Skin of body (tissue), 3 donors: ENCODE data around the gene SURF1. TPM values are rescaled to one million over a fixed set of nuclear protein-coding genes. Genes with fewer than 3 reads are reported as not detected.
"Not testable (repeated sequence)": the region's sequence is repeated elsewhere in the genome, so short reads cannot be mapped to it uniquely, and the experiment has no call there.

Experiments used
- DNase-seq: peaks from one replicate; lab custom pipeline; 2025; lab: John Stamatoyannopoulos, UW
- small RNA-seq: library from RNA; depleted of rRNA; stranded (forward); fragments of <200 nt; gene quantifications from one replicate; pipeline ENCODE3, GENCODE V24; 2014; ENCODE audit warnings: low replicate concordance
- total RNA-seq: library from RNA; depleted of rRNA; stranded (reverse); fragments of >200 nt; gene quantifications from one replicate; pipeline ENCODE4 v1.2.3, GENCODE V29; 2014

The SURF1 gene
- total RNA-seq, 1 donor from 2014 or later, result 15.0 TPM

DNA sequence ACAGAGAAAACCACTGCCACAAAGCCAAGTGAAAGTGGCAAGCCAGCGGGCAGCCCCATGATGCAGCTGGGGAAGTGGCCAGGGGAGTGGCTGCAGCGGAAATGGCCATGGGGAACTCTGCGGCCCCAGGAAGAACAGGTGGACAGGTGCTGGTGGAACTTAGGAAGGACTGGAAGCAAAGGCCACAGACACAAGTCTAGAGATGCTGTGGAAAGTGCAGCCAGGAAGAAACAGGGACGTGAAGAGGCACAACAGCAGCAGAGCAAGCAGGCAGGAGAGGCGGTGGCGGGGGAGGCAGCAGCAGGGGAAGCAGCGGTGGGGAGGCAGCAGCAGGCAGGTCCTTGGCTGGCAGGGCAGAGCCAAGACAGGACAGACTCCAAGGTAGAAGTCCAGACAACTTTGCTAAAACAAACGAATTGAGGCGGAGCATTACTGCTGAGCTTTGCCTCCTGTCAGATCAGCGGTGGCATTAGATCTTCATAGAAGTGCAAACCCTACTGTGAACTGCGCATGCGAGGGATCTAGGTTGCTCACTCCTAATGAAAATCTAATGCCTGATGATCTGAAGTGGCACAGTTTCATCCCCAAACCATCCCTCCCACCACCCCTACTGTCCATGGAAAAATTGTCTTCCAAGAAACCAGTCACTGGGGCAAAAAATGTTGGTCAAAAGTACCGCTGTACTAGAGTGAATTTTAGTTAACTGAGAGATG is 32.1 kb downstream of the SURF1 start:
- DNase-seq, result no peak

DNA sequence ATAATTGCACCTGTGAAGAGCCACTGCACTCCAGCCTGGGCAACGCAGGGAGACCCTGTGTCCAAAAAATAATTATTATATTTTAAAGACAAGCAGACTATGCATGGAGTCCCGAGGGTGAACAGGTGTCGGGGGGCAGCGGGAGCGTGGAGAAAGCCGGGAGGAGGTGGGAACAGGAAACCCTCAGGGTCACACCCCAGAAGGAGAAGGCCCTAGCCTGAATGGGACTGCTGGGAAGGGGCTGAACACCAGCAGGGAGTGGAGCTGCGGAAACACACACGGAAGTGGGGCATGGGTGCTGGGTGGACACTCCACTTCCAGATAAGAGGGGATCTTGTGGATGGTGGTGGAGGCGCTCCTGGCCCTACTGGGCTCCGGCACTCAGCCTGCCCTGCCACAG is 33.1 kb downstream of the SURF1 start:
- DNase-seq, result no peak

DNA sequence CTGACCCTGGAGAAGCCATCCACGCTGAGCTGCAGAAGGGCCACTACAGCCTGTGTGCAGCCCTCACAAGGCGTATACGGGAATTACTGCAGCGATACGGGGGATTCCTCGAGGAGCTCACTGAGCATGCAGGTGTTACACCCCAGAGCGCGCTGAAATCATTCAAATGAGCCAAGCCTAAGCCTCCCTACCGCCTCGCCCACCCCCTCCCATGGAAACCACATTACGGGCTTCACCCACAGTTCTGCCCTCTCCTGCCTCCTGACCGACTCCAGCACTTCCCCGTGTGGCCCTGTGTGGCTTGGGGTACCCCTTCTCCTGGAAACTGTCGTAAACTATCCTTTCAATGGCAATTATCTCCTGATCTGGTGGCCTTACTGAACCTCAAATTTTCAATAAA is 33.6 kb downstream of the SURF1 start:
- DNase-seq, result no peak

DNA sequence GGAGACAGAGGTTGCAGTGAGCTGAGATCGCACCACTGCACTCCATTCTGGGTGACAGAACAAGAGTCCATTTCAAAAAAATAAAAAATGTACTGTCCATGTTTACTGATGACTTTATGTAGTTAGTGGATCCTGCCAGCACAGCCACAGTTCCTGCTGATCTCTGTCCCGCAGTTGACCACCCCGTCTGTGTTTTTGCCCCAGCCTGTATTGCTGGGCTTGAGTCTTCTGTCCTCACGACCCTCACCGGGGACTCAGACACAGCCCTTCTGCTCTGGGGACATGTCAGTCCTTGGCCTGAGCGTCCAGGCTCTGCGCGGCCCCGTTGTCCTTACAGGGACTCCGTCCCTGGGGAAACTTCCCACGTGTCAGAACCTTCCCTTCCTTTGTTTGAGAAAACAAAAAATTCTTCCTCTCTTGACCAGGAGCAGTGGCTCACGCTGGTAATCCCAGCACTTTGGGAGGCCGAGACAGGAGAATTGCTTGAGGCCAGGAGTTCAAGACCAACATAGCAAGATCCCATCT is 34.8 kb downstream of the SURF1 start:
- DNase-seq, result no peak

DNA sequence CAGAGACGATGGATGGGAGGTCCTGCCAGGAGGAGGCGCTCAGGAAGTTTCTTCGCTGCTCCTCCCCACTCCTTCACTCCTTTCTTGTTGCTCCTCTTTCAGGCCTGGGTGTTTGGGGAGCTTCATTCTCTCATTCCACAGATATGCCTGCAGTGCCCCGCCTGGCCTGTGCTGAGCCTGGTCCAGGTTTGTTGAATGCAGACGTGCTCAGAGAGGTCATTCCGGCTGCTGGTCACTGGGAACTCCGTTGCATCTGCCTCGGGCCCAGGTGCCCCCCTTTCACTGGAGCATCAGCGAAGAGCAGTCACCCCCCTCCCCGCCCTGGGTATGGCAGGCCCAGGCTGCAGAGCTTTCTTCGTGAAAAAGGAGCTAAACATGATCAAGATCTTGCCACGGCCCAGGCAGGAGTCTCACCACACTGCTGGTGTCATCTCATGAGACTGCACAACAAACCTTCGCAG is 35.8 kb downstream of the SURF1 start:
- DNase-seq, result no peak

DNA sequence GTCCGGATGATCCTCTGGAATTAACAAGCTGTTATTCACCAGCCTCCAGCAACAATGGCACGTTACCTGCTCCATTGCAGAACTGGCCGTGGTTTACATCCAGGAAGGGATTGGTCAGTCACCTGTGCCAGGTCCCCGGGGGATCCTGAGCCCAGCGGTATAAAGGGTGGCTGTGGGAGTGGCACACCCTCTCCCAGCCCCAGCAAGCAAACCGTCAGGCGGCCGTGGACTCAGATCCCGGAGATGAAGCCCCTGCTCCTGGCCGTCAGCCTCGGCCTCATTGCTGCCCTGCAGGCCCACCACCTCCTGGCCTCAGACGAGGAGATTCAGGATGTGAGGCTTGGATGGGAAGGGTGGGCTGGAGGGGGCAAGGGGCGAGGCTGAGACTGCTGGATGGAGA is 38.7 kb downstream of the SURF1 start:
- not testable (repeated sequence) for DNase-seq

DNA sequence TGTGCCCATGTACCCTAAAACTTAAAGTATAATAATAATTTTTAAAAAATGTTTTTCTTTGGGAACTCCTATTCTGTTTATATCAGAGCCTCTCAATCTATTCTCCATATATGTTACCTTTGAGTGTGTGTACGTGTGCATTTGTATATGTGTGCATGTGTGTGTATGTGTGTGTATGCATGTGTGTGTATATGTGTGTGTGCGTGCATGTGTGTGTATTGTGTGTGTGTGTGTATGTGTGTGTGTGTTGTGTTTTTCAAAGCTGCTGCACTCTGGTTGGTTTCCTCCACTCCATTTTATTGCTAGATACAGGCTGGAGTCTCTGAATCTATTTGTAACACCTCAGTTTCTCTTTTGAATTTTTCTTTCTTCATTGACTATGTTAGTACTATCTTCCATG is 40.3 kb downstream of the SURF1 start:
- no peak for DNase-seq

DNA sequence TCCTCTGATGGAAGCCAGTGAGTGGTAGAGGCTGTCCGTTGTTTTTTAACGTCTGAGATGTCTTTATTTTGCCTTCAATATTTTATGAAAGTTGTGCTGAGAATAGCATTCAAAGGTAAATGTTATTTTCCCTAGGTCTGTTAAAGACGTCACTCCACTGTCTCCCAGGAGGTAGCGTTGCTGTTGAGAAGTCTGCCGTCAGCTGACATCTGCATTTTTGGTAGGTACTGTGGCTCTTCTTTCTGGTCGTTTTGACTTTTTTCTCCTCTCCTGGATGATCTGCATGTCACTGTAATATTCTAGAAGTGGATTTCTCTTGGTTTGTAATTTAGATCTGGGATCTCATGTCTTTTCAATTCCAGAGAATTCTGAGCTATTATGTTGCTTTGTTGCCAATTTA is 46.7 kb downstream of the SURF1 start:
- no peak for DNase-seq

DNA sequence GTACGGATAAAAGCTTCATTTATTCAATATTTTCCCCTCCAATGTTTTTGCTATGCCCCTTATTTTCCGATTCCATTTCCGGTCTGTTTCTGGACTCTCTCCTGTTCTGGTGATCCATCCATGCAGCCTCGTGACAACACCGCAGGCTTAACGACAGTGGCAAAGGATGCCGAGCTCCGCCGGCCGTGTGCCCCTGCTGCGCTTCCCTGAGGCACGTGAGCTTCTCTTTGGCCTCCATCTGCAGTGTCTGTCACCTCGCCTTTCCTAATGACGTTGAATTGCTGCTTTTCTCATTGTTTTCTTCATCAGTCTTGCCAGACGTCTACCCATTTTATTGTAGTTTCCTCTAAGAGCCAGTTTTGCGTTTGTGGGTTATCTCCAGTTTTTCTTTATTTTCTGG is 49.0 kb downstream of the SURF1 start:
- DNase-seq, result no peak

DNA sequence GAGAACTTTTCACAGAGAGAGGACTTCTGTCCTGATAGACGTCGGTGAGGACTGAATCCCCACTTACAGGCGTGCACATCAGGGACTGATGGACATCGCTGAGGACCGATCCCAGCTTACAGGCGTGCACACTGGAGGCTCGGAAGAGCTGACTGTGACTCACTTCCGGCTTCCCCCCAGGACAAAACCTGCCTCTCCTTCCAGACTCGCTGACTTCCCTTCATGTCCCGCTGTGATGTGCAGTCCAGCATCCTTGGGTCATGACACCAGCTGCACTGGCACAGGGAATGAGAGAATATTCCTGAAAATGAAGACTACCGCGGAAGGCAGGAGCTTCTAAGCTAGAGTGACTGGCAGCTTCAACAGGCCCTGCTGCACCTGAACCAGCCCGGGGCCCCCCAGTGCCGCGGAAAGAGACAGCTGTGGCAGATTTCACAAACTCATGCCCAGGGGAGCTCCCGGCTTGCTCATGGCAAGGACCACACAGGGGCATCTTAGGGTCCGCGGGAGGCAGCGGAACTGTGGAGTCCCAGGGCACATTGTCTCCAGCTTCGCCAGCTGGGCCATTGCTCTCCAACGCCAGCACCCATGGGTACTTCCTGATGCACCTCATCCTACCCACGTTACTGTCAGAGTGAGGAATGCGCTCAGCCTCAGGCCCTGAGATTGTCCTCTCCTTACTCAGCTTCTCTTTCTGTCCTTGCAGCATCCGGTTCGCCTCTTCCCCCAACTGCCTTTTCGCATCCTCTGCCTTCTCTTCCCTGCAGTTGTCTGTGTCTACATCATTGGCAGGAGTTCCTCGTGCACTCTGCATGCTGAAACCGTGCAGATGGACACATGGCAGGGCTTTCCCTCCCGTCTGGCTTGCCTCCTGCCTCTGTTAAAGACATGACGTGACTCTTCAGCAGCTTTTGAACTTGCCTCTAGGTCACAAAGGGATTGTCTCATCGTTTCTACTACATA is 49.8 kb downstream of the SURF1 start:
- DNase-seq, result peak; percentile 25

DNA sequence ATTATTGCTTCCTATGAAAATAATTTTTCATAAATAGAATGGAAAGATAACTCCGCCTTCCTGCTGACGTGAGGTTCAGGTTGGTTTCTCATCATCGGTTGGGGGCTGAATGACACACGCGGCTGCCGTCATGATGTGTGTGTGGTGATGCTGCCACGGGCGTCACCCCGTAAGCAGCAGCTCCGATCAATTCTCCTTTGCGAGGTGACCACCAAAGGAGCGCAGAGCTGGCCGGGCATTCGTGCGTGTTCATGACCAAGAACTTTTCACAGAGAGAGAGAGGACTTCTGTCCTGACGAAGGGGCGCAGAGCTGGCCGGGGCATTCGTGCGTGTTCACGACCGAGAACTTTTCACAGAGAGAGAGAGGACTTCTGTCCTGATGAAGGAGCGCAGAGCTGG is 50.6 kb downstream of the SURF1 start:
- DNase-seq, result no peak

DNA sequence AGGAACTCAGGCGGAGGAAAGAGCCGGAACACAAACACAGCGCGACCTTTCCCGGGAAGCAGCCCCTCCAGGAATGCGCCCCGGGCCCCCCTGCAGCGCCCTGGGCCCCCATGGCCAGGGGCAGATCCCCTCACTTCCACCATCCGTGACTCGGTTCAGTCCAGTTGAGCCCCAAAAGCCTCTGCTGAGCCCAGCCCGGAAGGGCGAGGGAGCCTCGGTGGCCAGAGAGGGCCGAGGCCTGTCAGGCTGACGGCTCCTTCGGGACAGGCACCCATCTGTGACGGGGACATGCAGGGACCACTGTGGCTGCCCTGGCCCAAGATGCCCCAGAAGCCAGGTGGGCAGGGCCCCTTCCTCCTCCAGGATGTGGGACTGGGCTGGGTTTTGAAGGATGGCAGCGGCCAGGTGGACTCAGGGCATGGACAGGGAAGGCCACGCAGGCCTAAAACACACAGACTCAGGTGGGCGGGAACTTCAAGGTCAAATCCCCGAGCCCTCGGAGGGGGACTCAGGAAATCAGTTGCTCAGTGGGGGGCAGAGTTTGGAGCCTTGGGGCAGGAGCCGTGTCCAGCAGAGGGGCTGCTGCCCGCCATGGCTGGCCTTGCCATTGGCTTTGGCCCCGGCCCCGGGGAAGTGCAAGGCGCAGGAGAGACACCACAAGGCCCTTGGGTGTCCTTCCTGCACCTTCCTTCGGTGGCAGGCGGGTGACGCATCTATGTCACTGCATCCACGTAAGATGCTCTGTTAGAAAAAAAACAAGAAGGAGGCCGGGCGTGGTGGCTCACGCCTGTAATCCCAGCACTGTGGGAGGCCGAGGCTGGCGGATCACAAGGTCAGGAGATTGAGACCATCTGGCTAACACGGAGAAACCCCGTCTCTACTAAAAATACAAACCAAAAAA is 51.6 kb downstream of the SURF1 start:
- DNase-seq, result no peak

DNA sequence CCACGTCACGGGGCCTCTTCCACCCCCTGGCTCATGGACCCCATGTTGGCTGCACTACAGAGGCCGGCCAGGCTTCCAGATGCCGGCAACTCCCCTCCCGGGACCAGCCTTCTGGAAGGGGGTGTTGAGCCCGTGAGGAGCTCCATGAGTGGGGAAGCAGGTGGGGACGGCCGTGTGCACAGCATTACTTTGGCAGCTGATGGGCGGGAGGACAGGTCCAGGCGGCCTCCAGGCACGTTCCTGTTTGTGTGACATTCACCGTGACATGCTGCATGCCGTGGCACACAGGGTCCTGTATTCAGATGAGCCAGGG is 52.2 kb downstream of the SURF1 start:
- DNase-seq, result no peak

DNA sequence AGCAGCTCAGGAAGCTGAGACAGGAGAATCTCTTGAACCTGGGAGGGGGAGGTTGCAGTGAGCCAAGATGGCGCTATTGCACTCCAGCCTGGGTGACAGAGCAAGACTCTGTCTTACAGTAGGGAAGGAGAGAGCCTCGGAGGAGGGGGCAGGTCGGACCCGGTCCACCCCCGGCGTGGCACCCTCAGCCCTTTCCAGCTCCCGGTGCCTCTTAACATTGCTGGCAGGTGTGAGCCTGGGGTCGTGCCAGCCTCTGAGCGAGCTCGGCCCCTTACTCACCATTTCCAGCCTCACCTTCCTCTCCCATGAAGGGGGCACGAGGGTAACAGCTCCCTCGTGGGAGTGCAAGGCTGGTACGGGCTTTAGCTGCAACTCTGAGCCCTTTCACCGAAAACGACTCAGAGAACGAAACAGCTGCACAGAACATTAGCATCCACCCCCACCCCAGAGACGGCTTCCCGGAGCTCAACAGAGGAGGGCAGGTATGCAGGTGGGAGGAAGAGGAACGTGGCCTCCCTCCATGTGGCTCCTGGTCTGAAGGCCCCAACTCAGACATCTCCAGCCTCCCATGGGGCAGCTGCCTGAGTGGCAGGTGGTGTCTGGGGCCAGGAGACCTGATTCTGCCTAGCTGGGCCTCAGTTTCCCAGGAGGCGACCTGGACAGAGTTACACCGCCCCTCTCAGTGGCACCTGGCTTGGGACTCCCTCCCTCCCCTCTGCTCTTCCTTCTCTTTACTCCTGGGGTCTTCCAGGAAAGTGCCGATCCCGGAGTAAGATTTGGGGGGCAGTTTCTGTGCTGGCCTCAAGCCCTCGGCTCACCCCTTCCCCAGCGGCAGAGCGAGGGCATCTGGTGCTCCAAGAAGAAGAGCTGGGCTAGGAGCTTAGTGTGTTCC is 52.8 kb downstream of the SURF1 start:
- DNase-seq, result no peak

Small RNAs within 50 kb of the gene (small RNA-seq; reads per million reads assigned to genes)
- gene RF00019 (not detected), gene SNORD24 (not detected), gene SNORD36A (not detected), gene SNORD36B (not detected), gene SNORD36C (not detected)

Other genes with a start within 250 kb of the SURF1 start
- 47.4 TPM for gene RALGDS, start 235.2 kb downstream of the SURF1 start, total RNA-seq
- 3.4 TPM for gene GBGT1, start 192.6 kb downstream of the SURF1 start, total RNA-seq
- 0.30 TPM for gene OBP2B, start 147.2 kb downstream of the SURF1 start, total RNA-seq
- 0.39 TPM for gene ABO, start 81.3 kb downstream of the SURF1 start, total RNA-seq
- 12.9 TPM for gene SURF6, start 20.3 kb downstream of the SURF1 start, total RNA-seq
- gene MED22, start 8.4 kb downstream of the SURF1 start, total RNA-seq, result 12.4 TPM
- gene RPL7A, start 8.3 kb downstream of the SURF1 start, total RNA-seq, result 1,486 TPM
- gene SURF2, start 63 bp upstream of the SURF1 start, total RNA-seq, result 9.3 TPM
- 133 TPM for gene SURF4, start 19.6 kb upstream of the SURF1 start, total RNA-seq
- 0.49 TPM for gene STKLD1, start 19.9 kb upstream of the SURF1 start, total RNA-seq
- 11.3 TPM for gene REXO4, start 61.5 kb upstream of the SURF1 start, total RNA-seq
- gene ADAMTS13, start 65.9 kb upstream of the SURF1 start, total RNA-seq, result 3.2 TPM
- gene CACFD1, start 103.5 kb upstream of the SURF1 start, total RNA-seq, result 4.3 TPM
- gene SLC2A6, start 122.6 kb upstream of the SURF1 start, total RNA-seq, result 1.8 TPM
- gene MYMK, start 168.5 kb upstream of the SURF1 start, total RNA-seq, result 0.89 TPM
- 1.5 TPM for gene ADAMTSL2, start 178.2 kb upstream of the SURF1 start, total RNA-seq